ENCODE measurements around the gene LAMC3.

Gene LAMC3

GRCh38 chr9:131116281-131117120 lies 107.5 kb downstream of the LAMC3 start:
- no peak overlapping the region for H3K4me2 ChIP-seq
- peaks cover 30% of the 10 kb centered on the region; the same call in 1 of the 2 replicates for H3K27me3 ChIP-seq (ENCODE audit: insufficient read depth, low read depth)
- no peak overlapping the region for H3K9ac ChIP-seq
- H3K27ac ChIP-seq: no peak overlapping the region
- H3K4me3 ChIP-seq (IDR thresholded peaks at IDR 0.05; ENCODE audit: insufficient read depth, low read depth, low read length): no peak overlapping the region
- H3K4me1 ChIP-seq (ENCODE audit: low read depth, poor library complexity, severe bottlenecking): no peaks in the 10 kb centered on the region
- no peaks in the 10 kb centered on the region for H3K79me2 ChIP-seq (ENCODE audit: insufficient read depth, low read depth)
- no peak for TF ChIP-seq CTCF (conservative IDR thresholded peaks at IDR 0.05; ENCODE audit: low read depth, low read length)
- no peaks in the 10 kb centered on the region for H4K20me1 ChIP-seq (ENCODE audit: insufficient read depth)
- no peaks in the 10 kb centered on the region for H3K36me3 ChIP-seq (ENCODE audit: insufficient read depth)
- H2AFZ ChIP-seq (ENCODE audit: low read depth): no peak overlapping the region

- H2AFZ ChIP-seq (ENCODE audit: low read depth): no peak overlapping the region
- no peak overlapping the region for H3K4me3 ChIP-seq (IDR thresholded peaks at IDR 0.05; ENCODE audit: insufficient read depth, low read depth, low read length)
- no peaks in the 10 kb centered on the region for H4K20me1 ChIP-seq (ENCODE audit: insufficient read depth)
- peaks cover 30% of the 10 kb centered on the region; the same call in 1 of the 2 replicates for H3K27me3 ChIP-seq (ENCODE audit: insufficient read depth, low read depth)
- H3K4me1 ChIP-seq (ENCODE audit: low read depth, poor library complexity, severe bottlenecking): no peaks in the 10 kb centered on the region
- no peak overlapping the region for H3K27ac ChIP-seq
- TF ChIP-seq CTCF (conservative IDR thresholded peaks at IDR 0.05; ENCODE audit: low read depth, low read length): no peak
- no peaks in the 10 kb centered on the region for H3K79me2 ChIP-seq (ENCODE audit: insufficient read depth, low read depth)
- H3K4me2 ChIP-seq: no peak overlapping the region
- H3K36me3 ChIP-seq (ENCODE audit: insufficient read depth): no peaks in the 10 kb centered on the region
- H3K9ac ChIP-seq: no peak overlapping the region
Measured at GRCh38 chr9:131117121-131117761, 108.3 kb downstream of the LAMC3 start.

- H3K36me3 ChIP-seq (ENCODE audit: insufficient read depth): no peaks in the 10 kb centered on the region
Measured at GRCh38 chr9:131117762-131118145, 108.8 kb downstream of the LAMC3 start.

GRCh38 chr9:131119600-131119999 lies 110.6 kb downstream of the LAMC3 start:
- TF ChIP-seq CTCF (conservative IDR thresholded peaks at IDR 0.05; ENCODE audit: low read depth, low read length): no peak
- Histone ChIP-seq H4K20me1 (ENCODE audit: insufficient read depth) (no peaks in the 10 kb centered on the region), H3K9ac (no peak overlapping the region), H3K4me3 (IDR thresholded peaks at IDR 0.05; ENCODE audit: insufficient read depth, low read depth, low read length) (no peak overlapping the region), H3K79me2 (ENCODE audit: insufficient read depth, low read depth) (no peaks in the 10 kb centered on the region), H2AFZ (ENCODE audit: low read depth) (no peak overlapping the region), H3K4me1 (ENCODE audit: low read depth, poor library complexity, severe bottlenecking) (peaks cover 2% of the 10 kb centered on the region), H3K4me2 (no peak overlapping the region), H3K36me3 (ENCODE audit: insufficient read depth) (no peaks in the 10 kb centered on the region), H3K27me3 (ENCODE audit: insufficient read depth, low read depth) (peaks cover 27% of the 10 kb centered on the region; the same call in 1 of the 2 replicates), H3K27ac (no peak overlapping the region)

More at GRCh38 chr9:131117762-131118145, 108.8 kb downstream of the LAMC3 start:
- TF ChIP-seq CTCF (conservative IDR thresholded peaks at IDR 0.05; ENCODE audit: low read depth, low read length): no peak
- H3K4me2 ChIP-seq: no peak overlapping the region
- no peaks in the 10 kb centered on the region for H4K20me1 ChIP-seq (ENCODE audit: insufficient read depth)
- no peaks in the 10 kb centered on the region for H3K79me2 ChIP-seq (ENCODE audit: insufficient read depth, low read depth)
- H2AFZ ChIP-seq (ENCODE audit: low read depth): no peak overlapping the region
- peaks cover 30% of the 10 kb centered on the region; the same call in 1 of the 2 replicates for H3K27me3 ChIP-seq (ENCODE audit: insufficient read depth, low read depth)
- H3K4me1 ChIP-seq (ENCODE audit: low read depth, poor library complexity, severe bottlenecking): no peaks in the 10 kb centered on the region
- no peak overlapping the region for H3K4me3 ChIP-seq (IDR thresholded peaks at IDR 0.05; ENCODE audit: insufficient read depth, low read depth, low read length)
- H3K9ac ChIP-seq: no peak overlapping the region
- H3K27ac ChIP-seq: no peak overlapping the region

Measured in KMS-11 (cell line).